ENCODE results near the gene TMEM141.

DNA sequence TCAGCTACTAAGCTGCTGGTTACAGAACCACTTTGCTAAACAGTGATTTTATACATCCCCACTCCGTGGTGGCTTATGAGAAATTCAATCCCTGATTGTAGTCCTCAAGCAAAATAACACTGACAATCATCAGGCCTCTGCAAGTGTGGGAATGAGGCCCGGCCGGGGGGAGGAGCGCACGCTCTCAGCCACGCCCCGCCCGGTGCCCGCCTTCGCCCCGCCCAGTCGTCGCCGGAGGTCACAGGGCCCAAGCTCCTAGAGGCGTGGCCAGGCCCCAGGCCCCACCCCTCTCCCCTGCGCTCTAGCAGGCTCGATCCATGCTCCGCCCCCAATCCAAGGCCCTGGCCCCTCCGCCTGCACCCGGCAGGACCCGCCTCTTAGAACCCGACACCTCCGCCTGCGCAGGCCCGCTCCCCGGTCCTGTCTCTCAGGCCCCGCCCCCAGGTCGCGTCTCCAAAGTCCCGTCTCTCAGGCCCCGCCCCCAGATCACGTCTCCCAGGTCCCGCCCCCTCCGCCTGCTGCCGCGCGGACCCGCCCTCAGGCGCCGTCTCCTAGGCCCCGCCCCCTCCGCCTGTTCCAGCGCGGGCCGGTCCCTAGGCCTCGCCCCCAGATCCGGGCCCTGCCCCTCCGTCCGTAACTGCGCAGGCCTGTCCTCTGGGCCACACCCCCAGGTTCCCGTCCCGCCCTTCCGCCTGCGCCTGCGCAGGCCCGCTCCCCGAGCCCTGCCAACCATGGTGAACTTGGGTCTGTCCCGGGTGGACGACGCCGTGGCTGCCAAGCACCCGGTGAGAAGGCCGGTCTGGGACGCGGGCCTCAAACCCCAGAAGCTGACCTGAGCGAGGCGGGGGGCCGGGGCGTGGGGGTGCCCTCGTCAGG, at the start of gene TMEM141:
- TF ChIP-seq CTCF (conservative IDR thresholded peaks at IDR 0.05; ENCODE audit: low read length) (no peak), EZH2phosphoT487 (IDR thresholded peaks at IDR 0.05; ENCODE audit: borderline replicate concordance) (no peak)
